ENCODE measurements around the gene SRRM3. TPM values are rescaled to one million over a fixed set of nuclear protein-coding genes. Genes with fewer than 3 reads are reported as not detected.
A peak's percentile ranks its signal among the peaks of the same experiment; 100 is the strongest.

SRRM3 gene
- total and polyA plus RNA-seq, 9 of the 15 experiments (the other 6 are each of a cell fraction or from before 2014, with no cell fraction given): 0.04 to 0.91 (median 0.46) TPM; not detected in 2

- no peak for TF ChIP-seq RHOXF2B (CRISPR knock-in tag; conservative IDR thresholded peaks at IDR 0.05)
- TF ChIP-seq ILK (tag; IDR thresholded peaks at IDR 0.05; ENCODE audit: borderline replicate concordance, low read depth): no peak
- TF ChIP-seq ZNF217 (CRISPR knock-in tag; IDR thresholded peaks at IDR 0.05): no peak
- peak; percentile 47; the same call in 1 of the 2 replicates for TF ChIP-seq NBN (IDR thresholded peaks at IDR 0.05; ENCODE audit: low read depth)
- TF ChIP-seq, protein P1, sequence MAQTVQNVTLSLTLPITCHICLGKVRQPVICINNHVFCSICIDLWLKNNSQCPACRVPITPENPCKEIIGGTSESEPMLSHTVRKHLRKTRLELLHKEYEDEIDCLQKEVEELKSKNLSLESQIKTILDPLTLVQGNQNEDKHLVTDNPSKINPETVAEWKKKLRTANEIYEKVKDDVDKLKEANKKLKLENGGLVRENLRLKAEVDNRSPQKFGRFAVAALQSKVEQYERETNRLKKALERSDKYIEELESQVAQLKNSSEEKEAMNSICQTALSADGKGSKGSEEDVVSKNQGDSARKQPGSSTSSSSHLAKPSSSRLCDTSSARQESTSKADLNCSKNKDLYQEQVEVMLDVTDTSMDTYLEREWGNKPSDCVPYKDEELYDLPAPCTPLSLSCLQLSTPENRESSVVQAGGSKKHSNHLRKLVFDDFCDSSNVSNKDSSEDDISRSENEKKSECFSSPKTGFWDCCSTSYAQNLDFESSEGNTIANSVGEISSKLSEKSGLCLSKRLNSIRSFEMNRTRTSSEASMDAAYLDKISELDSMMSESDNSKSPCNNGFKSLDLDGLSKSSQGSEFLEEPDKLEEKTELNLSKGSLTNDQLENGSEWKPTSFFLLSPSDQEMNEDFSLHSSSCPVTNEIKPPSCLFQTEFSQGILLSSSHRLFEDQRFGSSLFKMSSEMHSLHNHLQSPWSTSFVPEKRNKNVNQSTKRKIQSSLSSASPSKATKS (CRISPR knock-in tag; IDR thresholded peaks at IDR 0.05): no peak
- no peak for TF ChIP-seq NCOA2 (IDR thresholded peaks at IDR 0.05; ENCODE audit: partially characterized antibody in 2 of 2)
- TF ChIP-seq, protein P2, sequence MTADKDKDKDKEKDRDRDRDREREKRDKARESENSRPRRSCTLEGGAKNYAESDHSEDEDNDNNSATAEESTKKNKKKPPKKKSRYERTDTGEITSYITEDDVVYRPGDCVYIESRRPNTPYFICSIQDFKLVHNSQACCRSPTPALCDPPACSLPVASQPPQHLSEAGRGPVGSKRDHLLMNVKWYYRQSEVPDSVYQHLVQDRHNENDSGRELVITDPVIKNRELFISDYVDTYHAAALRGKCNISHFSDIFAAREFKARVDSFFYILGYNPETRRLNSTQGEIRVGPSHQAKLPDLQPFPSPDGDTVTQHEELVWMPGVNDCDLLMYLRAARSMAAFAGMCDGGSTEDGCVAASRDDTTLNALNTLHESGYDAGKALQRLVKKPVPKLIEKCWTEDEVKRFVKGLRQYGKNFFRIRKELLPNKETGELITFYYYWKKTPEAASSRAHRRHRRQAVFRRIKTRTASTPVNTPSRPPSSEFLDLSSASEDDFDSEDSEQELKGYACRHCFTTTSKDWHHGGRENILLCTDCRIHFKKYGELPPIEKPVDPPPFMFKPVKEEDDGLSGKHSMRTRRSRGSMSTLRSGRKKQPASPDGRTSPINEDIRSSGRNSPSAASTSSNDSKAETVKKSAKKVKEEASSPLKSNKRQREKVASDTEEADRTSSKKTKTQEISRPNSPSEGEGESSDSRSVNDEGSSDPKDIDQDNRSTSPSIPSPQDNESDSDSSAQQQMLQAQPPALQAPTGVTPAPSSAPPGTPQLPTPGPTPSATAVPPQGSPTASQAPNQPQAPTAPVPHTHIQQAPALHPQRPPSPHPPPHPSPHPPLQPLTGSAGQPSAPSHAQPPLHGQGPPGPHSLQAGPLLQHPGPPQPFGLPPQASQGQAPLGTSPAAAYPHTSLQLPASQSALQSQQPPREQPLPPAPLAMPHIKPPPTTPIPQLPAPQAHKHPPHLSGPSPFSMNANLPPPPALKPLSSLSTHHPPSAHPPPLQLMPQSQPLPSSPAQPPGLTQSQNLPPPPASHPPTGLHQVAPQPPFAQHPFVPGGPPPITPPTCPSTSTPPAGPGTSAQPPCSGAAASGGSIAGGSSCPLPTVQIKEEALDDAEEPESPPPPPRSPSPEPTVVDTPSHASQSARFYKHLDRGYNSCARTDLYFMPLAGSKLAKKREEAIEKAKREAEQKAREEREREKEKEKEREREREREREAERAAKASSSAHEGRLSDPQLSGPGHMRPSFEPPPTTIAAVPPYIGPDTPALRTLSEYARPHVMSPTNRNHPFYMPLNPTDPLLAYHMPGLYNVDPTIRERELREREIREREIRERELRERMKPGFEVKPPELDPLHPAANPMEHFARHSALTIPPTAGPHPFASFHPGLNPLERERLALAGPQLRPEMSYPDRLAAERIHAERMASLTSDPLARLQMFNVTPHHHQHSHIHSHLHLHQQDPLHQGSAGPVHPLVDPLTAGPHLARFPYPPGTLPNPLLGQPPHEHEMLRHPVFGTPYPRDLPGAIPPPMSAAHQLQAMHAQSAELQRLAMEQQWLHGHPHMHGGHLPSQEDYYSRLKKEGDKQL (CRISPR knock-in tag; IDR thresholded peaks at IDR 0.05; ENCODE audit: borderline replicate concordance): no peak
- no peak for TF ChIP-seq SAFB (IDR thresholded peaks at IDR 0.05; ENCODE audit: borderline replicate concordance, low read depth, low read length)
- no peak for TF ChIP-seq YBX1 (IDR thresholded peaks at IDR 0.05)
- no peak for TF ChIP-seq MIER1 (IDR thresholded peaks at IDR 0.05; ENCODE audit: low read depth)
- TF ChIP-seq RFX1 (IDR thresholded peaks at IDR 0.05): no peak
- no peak for TF ChIP-seq ZNF766 (CRISPR knock-in tag; conservative IDR thresholded peaks at IDR 0.05)
- TF ChIP-seq HLTF (IDR thresholded peaks at IDR 0.05): no peak
- peak; percentile 61; the same call in 1 of the 2 replicates for TF ChIP-seq ZNF511 (CRISPR knock-in tag; IDR thresholded peaks at IDR 0.05)
- TF ChIP-seq ZNF431 (CRISPR knock-in tag; IDR thresholded peaks at IDR 0.05): peak; percentile 53; the same call in 1 of the 2 replicates
- TF ChIP-seq BDP1 (IDR thresholded peaks at IDR 0.05; ENCODE audit: insufficient read depth, insufficient read length): no peak
- peak; percentile 54; the same call in 1 of the 2 replicates for TF ChIP-seq GABPB1 (CRISPR knock-in tag; IDR thresholded peaks at IDR 0.05)
- no peak; the same call in 1 of the 2 replicates for TF ChIP-seq CREM (IDR thresholded peaks at IDR 0.05; ENCODE audit: low read depth)
- TF ChIP-seq ZNF76 (CRISPR knock-in tag; IDR thresholded peaks at IDR 0.05; ENCODE audit: borderline replicate concordance): no peak
- TF ChIP-seq U2AF2 (optimal IDR thresholded peaks at IDR 0.05; ENCODE audit: low read depth, low read length): no peak
- peak in 1 of 2 experiments; percentile 41; a peak in 1 of 4 replicates for TF ChIP-seq ARNT (IDR thresholded peaks at IDR 0.05)
These were observed 101.8 kb downstream of the SRRM3 start (continued) for GRCh38 chr7:76303202-76304147.

Data from K562 (cell line).